GM18508 (cell line): Measurements from ENCODE around the gene SHROOM3.

Experiments used
- ATAC-seq: cut with Tn5 transposase; IDR thresholded peaks from one replicate; pipeline ENCODE4 v1.9.1; 2021; ENCODE audit warnings: moderate number of reproducible peaks; ENCODE audit not compliant: insufficient read depth, unreplicated experiment

Gene SHROOM3

GRCh38 chr4:76831711-76832373 is 396.8 kb downstream of the SHROOM3 start:
- no peak for ATAC-seq
